Activated naive CD4-positive, alpha-beta T cell treated with Interleukin-2 at 50 U/mL for 16 hours (primary cell): Measurements from ENCODE around the gene KIF26B.
"Not testable (repeated sequence)": the region's sequence is repeated elsewhere in the genome, so short reads cannot be mapped to it uniquely, and the experiment has no call there.

Experiments used
- DNase-seq: peaks from one replicate; pipeline ENCODE4 v3.0.0-alpha.2; 2020

Gene KIF26B

GRCh38 chr1:245671966-245672767 lies 517.4 kb downstream of the KIF26B start:
- DNase-seq = no peak

DNA sequence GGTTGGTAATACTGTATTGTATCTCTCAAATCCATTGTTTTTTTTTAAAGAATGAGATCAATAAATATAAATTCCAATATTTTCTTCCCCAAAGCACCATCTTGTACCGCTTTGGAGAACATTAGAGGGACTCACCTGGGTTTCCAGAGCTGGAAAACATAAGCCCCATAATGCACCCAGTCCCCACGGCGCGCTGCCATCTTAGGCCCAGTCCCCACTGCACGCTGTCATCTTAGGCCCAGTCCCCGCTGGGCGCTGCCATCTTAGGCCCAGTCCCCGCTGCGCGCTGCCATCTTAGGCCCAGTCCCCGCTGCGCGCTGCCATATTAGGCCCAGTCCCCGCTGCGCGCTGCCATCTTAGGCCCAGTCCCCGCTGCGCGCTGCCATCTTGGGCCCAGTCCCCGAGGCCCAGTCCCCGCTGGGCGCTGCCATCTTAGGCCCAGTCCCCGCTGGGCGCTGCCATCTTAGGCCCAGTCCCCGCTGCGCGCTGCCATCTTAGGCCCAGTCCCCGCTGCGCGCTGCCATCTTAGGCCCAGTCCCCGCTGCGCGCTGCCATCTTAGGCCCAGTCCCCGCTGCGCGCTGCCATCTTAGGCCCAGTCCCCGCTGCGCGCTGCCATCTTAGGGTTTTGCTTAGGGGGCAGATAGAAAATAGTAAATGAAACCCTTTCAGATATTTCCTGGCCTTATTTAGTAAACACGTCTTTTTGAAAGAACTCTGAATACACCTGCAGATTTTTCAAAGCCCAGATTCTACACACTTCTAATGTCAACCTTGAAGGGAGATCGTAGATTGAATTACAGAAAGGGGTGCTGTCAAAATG lies 518.3 kb downstream of the KIF26B start:
- DNase-seq = not testable (repeated sequence)

DNA sequence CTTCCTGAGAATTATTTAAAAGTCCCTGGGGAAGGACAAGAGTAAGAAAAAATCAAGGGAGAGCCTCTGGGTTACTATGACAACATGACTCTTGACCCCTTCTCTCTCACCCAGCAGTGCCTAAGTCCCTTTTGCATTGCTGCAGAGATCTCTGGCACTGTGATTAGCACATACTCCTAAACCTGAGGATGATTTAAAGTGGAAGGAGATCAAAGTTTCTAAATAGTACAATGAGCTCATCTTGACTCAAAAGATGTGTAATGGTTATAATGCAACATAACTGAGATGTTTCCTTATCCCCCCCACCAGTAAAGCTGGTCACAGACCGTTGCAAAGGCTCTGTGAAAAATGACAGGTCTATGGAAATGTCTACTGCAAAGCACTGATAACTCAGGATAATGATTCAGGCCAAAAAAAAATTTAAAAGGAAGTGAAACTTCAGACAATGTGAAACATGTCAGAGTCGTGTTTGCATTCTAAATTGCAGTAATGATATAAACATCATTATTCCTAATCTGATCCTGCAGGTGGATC lies 519.2 kb downstream of the KIF26B start:
- DNase-seq = no peak

GRCh38 chr1:245677461-245678240 lies 522.9 kb downstream of the KIF26B start:
- no peak for DNase-seq

DNA sequence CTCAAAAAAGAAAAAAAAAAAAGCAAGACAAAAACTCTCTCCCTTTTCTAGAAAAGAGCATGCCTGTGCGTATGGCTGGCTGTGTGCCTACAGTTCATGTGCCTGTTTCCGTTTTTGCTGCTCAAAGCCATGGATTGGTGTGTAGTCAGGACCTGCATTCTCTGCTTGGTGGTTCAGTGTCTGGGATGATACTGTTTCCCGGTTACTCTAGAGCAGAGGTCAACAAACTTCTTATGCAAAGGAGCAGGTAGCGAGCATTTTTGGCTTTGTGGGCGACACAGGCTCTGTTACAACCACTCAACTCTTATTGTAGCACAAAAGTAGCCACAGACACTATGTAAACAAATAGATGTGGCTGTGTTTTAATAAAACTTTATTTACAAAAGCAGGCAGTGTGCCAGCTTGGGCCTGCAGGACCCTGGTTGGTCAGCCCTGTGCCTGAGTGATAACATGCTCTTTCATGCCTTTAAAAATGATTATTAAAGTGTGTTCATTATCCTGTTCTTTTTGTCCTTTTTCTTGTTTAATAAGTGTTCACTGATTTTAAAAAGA lies 524.2 kb downstream of the KIF26B start:
- DNase-seq = no peak

DNA sequence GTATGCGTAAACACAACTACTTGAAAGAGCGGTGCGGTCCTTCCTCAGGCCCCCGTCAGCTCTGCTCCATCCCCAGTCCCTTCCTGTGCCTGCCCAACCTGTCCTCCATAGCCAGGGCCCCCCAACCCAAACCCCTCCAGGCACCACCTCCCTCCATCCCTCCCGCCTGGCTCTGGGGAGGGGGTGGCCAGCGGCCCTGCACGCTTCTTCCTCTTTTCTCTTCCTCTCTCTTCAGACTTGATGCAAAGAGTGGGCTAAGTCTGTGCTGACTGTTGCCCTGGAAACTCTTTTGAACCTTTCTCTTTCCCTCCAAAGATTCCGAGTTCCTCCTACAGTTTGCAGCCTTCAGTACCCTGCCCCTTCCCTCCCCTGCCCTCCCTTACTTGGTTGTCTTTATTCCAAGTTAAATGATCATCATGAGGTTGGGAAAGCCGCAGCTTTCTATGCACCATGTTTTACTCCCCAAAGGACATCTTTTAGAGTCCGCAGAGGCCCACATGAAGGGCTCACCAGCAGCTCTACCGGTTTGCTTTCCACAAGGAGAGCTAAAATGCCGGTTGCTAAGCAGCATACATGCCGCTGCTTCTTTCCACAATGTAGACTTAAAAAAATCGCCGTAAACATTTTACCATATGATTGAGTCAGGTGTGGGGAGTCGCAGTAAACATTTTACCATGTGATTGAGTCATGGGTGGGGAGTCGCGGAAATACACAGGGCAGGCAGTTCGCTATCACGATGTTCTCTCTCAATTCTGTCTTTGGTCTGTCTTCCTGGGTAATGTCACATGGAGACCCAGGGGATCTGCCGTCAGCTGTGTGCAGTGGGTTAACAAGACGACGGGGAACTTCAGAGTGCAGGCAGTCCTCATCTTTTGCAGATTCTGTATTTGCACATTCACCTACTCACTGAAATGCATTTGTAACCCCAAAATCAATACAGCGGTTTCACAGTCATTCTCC lies 525.3 kb downstream of the KIF26B start:
- no peak for DNase-seq

- DNase-seq = no peak
Measured at GRCh38 chr1:245682638-245683628, 528.1 kb downstream of the KIF26B start.

- DNase-seq = no peak
Measured at GRCh38 chr1:245683676-245684075, 528.9 kb downstream of the KIF26B start.

GRCh38 chr1:245684166-245684565 lies 529.4 kb downstream of the KIF26B start:
- no peak for DNase-seq

- no peak for DNase-seq
Measured at GRCh38 chr1:245684571-245684970, 529.8 kb downstream of the KIF26B start.

DNA sequence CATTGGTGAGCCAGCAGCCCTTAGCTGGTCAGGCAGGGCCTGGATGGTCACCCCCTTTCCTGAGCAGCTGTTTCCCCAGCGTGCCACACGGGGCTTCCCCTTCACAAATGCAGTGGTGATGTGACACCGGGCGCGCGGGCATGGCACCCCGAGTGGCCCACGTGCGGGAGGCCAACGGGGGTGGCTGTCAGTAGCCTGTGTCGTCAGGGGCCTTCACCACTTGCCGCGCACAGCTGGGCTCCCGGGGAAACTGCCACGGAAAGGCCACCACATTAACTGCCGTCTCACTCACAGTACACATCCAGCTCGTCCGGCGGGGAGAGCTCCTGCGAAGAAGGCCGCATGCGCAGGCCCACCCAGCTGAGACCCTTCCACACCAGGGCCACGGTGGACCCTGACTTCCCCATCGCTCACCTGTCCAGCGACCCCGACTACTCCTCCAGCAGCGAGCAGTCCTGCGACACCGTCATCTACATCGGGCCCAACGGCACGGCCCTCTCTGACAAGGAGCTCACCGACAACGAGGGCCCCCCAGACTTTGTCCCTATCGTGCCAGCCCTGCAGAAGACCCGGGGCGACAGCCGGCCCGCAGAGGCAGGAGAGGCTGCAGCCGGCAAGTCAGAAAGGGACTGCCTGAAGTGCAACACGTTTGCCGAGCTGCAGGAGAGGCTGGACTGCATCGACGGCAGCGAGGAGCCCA lies 530.5 kb downstream of the KIF26B start:
- DNase-seq = no peak

- no peak for DNase-seq
Measured at GRCh38 chr1:245686006-245686405, 531.2 kb downstream of the KIF26B start.

GRCh38 chr1:245686446-245687030 lies 531.8 kb downstream of the KIF26B start:
- DNase-seq = no peak

DNA sequence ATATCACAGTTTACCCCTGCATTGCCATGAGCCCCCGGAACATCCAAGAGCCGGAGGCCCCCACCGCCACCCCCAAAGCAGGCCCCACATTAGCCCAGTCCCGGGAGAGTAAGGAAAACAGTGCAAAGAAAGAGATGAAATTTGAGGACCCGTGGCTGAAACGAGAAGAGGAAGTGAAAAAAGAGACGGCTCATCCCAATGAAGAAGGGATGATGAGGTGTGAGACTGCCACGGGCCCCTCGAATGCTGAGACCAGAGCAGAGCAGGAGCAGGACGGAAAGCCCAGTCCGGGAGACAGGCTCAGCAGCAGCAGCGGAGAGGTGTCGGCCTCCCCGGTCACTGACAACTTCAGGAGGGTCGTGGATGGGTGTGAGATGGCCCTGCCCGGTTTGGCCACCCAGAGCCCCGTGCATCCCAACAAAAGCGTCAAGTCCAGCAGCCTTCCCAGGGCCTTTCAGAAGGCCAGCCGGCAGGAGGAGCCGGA lies 532.4 kb downstream of the KIF26B start:
- no peak for DNase-seq

DNA sequence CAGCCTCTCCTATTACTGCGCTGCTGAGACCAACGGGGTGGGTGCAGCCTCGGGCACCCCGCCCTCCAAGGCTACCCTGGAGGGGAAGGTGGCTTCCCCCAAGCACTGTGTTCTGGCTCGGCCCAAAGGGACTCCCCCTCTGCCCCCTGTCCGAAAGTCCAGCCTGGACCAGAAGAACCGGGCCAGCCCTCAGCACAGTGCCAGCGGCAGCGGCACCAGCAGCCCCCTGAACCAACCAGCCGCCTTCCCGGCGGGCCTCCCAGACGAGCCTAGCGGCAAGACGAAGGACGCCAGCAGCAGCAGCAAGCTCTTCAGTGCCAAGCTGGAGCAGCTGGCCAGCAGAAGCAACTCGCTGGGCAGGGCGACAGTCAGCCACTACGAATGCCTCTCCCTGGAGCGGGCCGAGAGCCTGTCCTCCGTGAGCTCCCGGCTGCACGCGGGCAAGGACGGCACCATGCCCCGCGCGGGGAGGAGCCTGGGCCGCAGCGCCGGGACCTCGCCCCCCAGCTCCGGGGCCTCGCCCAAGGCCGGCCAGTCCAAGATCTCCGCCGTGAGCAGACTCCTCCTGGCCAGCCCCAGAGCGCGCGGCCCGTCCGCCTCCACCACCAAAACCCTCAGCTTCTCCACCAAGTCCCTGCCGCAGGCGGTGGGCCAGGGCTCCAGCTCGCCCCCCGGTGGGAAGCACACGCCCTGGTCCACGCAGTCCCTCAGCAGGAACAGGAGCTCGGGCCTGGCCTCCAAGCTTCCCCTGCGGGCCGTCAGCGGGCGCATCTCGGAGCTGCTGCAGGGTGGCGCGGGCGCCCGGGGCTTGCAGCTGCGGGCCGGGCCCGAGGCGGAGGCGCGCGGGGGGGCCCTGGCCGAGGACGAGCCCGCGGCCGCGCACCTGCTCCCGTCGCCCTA lies 533.1 kb downstream of the KIF26B start:
- DNase-seq = no peak

DNA sequence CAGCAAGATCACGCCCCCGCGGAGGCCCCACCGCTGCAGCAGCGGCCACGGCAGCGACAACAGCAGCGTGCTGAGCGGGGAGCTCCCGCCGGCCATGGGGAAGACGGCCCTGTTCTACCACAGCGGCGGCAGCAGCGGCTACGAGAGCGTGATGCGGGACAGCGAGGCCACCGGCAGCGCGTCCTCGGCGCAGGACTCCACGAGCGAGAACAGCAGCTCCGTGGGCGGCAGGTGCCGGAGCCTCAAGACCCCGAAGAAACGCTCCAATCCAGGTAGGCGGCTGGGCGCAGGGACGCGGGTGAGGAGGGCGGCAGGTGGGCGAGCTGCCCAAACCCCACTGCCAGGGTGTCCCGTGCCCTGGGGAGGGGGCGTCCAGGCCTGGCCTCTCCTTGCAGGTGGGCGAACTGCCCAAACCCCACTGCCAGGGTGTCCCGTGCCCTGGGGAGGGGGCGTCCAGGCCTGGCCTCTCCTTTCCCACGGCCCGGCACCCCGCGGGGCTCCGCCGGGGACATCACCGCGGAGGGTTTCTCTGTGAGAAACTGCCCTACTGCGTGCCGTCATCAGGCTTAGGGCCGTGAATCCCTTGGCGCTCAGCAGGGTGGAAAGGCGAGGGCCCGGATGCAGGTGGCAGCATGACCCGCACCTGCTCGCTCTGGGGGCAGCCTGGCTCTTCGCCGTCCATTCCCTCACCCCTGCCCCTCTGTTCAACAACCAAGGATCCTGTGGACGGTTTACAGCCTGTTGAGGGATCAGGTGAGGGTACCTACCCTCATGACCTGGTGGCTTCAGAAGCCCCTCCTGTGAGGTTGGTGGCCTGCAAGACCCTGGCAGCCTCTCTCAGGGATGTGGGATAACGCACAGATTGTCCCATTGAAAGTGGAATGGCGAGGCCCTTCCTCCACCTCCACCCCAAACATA lies 534.0 kb downstream of the KIF26B start:
- DNase-seq = no peak
